ENCODE results near the gene RAP1GAP2. TPM values are rescaled to one million over a fixed set of nuclear protein-coding genes. Genes with fewer than 3 reads are reported as not detected.

RAP1GAP2 gene
- total RNA-seq, 1 experiment from 2014 or later, result 72.8 TPM

GRCh38 chr17:2904135-2904534 lies 107.9 kb downstream of the RAP1GAP2 start:
- CTCF ChIA-PET, result interaction anchor here (1.2 to 2.1 kb wide), 3 partner anchors 24 to 56 kb away, joined by 3 to 10 read pairs (median 5); no protein-coding TSS in a partner anchor
- peak; percentile 13 for ATAC-seq

GRCh38 chr17:2905269-2905668 lies 109.0 kb downstream of the RAP1GAP2 start:
- H3K4me1 Mint-ChIP-seq, result peaks cover 28% of the 10 kb centered on the region
- H3K36me3 Mint-ChIP-seq, result peaks cover 43% of the 10 kb centered on the region
- DNase-seq (ENCODE audit: low spot score) (no peak), ATAC-seq (no peak)
- ChIA-PET CTCF (interaction anchor here (1.2 kb wide), 1 partner anchor 31 kb away, joined by 5 read pairs; no protein-coding TSS in a partner anchor), POLR2A (no interaction called here)
- H3K27ac Mint-ChIP-seq, result peak overlapping the region; percentile 63; the same call in 1 of the 2 replicates
- no peak overlapping the region for H3K4me3 Mint-ChIP-seq
- no peaks in the 10 kb centered on the region for H3K27me3 Mint-ChIP-seq (ENCODE audit: low read depth)
- peaks cover 17% of the 10 kb centered on the region for H3K9me3 Mint-ChIP-seq
- TF ChIP-seq ZNF423 (CRISPR knock-in tag; IDR thresholded peaks at IDR 0.05) (no peak), ZNF317 (CRISPR knock-in tag; IDR thresholded peaks at IDR 0.05; ENCODE audit: borderline replicate concordance, low read depth) (no peak), E2F5 (CRISPR knock-in tag; IDR thresholded peaks at IDR 0.05) (no peak)
- TF ChIP-seq, protein P1, sequence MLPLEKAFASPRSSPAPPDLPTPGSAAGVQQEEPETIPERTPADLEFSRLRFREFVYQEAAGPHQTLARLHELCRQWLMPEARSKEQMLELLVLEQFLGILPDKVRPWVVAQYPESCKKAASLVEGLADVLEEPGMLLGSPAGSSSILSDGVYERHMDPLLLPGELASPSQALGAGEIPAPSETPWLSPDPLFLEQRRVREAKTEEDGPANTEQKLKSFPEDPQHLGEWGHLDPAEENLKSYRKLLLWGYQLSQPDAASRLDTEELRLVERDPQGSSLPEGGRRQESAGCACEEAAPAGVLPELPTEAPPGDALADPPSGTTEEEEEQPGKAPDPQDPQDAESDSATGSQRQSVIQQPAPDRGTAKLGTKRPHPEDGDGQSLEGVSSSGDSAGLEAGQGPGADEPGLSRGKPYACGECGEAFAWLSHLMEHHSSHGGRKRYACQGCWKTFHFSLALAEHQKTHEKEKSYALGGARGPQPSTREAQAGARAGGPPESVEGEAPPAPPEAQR (CRISPR knock-in tag; IDR thresholded peaks at IDR 0.05), result no peak

More at GRCh38 chr17:2904135-2904534, 107.9 kb downstream of the RAP1GAP2 start:
- TF ChIP-seq, protein P1 (CRISPR knock-in tag; IDR thresholded peaks at IDR 0.05), result no peak
- TF ChIP-seq ZMAT4 (CRISPR knock-in tag; IDR thresholded peaks at IDR 0.05) (no peak), OVOL2 (CRISPR knock-in tag; IDR thresholded peaks at IDR 0.05; ENCODE audit: borderline replicate concordance) (no peak), TCF7 (CRISPR knock-in tag; IDR thresholded peaks at IDR 0.05; ENCODE audit: low read depth) (no peak), FOXK1 (CRISPR knock-in tag; IDR thresholded peaks at IDR 0.05) (no peak), GTF2I (CRISPR knock-in tag; conservative IDR thresholded peaks at IDR 0.05) (no peak), ZNF671 (CRISPR knock-in tag; IDR thresholded peaks at IDR 0.05) (no peak), MYBL2 (CRISPR knock-in tag; IDR thresholded peaks at IDR 0.05) (no peak), NR2C2 (CRISPR knock-in tag; IDR thresholded peaks at IDR 0.05) (no peak), ATF1 (CRISPR knock-in tag; IDR thresholded peaks at IDR 0.05) (no peak), SMAD4 (CRISPR knock-in tag; IDR thresholded peaks at IDR 0.05) (no peak), TP53 (CRISPR knock-in tag; IDR thresholded peaks at IDR 0.05) (no peak)
- TF ChIP-seq, protein P2, sequence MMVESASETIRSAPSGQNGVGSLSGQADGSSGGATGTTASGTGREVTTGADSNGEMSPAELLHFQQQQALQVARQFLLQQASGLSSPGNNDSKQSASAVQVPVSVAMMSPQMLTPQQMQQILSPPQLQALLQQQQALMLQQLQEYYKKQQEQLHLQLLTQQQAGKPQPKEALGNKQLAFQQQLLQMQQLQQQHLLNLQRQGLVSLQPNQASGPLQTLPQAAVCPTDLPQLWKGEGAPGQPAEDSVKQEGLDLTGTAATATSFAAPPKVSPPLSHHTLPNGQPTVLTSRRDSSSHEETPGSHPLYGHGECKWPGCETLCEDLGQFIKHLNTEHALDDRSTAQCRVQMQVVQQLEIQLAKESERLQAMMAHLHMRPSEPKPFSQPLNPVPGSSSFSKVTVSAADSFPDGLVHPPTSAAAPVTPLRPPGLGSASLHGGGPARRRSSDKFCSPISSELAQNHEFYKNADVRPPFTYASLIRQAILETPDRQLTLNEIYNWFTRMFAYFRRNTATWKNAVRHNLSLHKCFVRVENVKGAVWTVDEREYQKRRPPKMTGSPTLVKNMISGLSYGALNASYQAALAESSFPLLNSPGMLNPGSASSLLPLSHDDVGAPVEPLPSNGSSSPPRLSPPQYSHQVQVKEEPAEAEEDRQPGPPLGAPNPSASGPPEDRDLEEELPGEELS (CRISPR knock-in tag; IDR thresholded peaks at IDR 0.05), result no peak
- TF ChIP-seq, protein P3, sequence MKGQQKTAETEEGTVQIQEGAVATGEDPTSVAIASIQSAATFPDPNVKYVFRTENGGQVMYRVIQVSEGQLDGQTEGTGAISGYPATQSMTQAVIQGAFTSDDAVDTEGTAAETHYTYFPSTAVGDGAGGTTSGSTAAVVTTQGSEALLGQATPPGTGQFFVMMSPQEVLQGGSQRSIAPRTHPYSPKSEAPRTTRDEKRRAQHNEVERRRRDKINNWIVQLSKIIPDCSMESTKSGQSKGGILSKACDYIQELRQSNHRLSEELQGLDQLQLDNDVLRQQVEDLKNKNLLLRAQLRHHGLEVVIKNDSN (CRISPR knock-in tag; IDR thresholded peaks at IDR 0.05), result no peak
- TF ChIP-seq, protein P4, sequence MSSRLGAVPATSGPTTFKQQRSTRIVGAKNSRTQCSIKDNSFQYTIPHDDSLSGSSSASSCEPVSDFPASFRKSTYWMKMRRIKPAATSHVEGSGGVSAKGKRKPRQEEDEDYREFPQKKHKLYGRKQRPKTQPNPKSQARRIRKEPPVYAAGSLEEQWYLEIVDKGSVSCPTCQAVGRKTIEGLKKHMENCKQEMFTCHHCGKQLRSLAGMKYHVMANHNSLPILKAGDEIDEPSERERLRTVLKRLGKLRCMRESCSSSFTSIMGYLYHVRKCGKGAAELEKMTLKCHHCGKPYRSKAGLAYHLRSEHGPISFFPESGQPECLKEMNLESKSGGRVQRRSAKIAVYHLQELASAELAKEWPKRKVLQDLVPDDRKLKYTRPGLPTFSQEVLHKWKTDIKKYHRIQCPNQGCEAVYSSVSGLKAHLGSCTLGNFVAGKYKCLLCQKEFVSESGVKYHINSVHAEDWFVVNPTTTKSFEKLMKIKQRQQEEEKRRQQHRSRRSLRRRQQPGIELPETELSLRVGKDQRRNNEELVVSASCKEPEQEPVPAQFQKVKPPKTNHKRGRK (CRISPR knock-in tag; IDR thresholded peaks at IDR 0.05; ENCODE audit: borderline replicate concordance), result no peak
- TF ChIP-seq, protein P5, sequence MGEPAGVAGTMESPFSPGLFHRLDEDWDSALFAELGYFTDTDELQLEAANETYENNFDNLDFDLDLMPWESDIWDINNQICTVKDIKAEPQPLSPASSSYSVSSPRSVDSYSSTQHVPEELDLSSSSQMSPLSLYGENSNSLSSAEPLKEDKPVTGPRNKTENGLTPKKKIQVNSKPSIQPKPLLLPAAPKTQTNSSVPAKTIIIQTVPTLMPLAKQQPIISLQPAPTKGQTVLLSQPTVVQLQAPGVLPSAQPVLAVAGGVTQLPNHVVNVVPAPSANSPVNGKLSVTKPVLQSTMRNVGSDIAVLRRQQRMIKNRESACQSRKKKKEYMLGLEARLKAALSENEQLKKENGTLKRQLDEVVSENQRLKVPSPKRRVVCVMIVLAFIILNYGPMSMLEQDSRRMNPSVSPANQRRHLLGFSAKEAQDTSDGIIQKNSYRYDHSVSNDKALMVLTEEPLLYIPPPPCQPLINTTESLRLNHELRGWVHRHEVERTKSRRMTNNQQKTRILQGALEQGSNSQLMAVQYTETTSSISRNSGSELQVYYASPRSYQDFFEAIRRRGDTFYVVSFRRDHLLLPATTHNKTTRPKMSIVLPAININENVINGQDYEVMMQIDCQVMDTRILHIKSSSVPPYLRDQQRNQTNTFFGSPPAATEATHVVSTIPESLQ (CRISPR knock-in tag; IDR thresholded peaks at IDR 0.05), result no peak
- TF ChIP-seq, protein P6, sequence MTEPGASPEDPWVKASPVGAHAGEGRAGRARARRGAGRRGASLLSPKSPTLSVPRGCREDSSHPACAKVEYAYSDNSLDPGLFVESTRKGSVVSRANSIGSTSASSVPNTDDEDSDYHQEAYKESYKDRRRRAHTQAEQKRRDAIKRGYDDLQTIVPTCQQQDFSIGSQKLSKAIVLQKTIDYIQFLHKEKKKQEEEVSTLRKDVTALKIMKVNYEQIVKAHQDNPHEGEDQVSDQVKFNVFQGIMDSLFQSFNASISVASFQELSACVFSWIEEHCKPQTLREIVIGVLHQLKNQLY (CRISPR knock-in tag; IDR thresholded peaks at IDR 0.05), result no peak
- Mint-ChIP-seq H3K4me3 (no peak overlapping the region), H3K27me3 (ENCODE audit: low read depth) (no peaks in the 10 kb centered on the region), H3K4me1 (peaks cover 24% of the 10 kb centered on the region), H3K27ac (peak overlapping the region; percentile 71; the same call in 1 of the 2 replicates), H3K9me3 (peaks cover 17% of the 10 kb centered on the region), H3K36me3 (peaks cover 43% of the 10 kb centered on the region)
- no peak for DNase-seq (ENCODE audit: low spot score)
- POLR2A ChIA-PET, result interaction anchor here (0.6 to 0.7 kb wide), 2 partner anchors 31 to 50 kb away, joined by 3 to 6 read pairs; no protein-coding TSS in a partner anchor
